GM18861 (cell line): ENCODE results near the gene PNMA6A.
"Not testable (repeated sequence)": the region's sequence is repeated elsewhere in the genome, so short reads cannot be mapped to it uniquely, and the experiment has no call there.

Experiments
- ATAC-seq: cut with Tn5 transposase; IDR thresholded peaks from one replicate; pipeline ENCODE4 v1.9.1; 2021; ENCODE audit not compliant: unreplicated experiment

Gene PNMA6A

DNA sequence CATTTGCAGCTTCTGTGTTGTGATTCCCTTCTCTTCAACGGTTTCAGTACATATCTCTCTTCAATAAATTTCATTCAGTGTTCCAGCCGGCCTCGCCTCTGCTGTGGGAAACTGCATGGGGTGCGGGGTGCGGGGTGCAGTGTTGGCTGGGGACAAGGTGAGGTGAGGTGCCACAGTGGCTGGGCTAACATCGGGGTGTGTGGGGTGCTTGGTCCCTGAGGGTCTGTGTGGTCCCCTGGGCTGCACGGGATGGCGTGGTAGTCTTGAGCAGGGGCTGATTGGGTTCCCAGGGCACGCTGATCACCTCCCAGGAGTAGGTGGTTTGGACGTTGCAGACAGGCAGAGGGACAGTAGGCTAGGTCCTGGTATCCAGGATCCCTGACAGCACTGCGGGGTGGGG lies 2.7 kb downstream of the PNMA6A start:
- ATAC-seq, result no peak

DNA sequence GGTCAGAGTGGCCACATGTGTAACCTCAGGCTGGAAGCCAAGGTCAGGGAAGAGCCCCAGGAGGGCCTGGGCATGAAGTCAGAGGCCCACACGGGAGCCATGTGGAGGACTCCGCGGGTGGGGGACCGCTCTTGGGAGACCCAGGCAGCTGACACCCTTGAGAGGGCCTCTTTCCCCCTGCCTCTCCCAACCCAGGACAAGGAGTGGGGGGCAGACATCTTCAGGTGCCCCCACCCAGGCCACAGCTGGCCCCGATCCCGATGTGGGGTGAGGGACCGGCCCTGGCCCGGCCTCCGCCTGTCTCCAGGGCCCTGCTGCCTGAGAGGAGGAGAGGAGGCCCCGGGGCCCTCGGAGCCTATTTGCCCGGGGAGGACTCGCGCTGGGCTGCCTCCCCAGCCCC lies 3.1 kb downstream of the PNMA6A start:
- no peak for ATAC-seq

DNA sequence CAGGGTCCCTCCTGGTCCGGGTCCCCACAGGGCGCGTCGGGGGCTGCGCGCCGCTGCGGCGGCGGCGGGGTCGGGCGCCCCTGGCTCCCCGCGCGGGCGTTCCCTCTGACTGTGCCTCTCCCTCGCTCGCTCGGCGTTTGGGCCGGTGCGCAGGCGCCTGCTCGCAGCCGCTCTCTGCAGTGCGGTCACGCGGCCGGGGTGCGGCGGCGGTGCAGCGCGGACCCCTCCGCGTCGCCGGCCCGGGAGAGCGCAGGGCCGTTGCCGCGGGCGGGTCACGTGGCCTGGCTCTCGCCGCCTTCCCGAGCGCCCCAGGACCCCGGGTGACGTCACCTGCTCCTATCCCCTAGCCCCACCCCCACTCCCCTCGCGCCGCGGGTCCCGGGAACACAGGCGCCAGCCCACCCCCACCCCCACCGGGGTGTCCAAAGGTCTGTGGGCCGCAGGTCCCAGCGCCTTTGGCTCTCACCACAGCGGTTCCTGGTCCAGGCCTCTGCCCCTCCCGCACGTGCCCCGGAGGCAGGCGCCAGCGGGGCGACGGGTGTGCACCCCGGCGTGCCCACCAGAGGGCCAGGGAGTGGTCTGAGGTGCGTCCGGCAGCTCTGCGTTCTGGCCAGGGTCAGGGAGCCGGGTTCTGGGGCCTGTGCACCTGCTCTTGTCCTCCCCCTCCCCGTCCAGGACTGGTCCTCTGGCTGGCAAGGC lies 5.3 kb downstream of the PNMA6A start:
- not testable (repeated sequence) for ATAC-seq

DNA sequence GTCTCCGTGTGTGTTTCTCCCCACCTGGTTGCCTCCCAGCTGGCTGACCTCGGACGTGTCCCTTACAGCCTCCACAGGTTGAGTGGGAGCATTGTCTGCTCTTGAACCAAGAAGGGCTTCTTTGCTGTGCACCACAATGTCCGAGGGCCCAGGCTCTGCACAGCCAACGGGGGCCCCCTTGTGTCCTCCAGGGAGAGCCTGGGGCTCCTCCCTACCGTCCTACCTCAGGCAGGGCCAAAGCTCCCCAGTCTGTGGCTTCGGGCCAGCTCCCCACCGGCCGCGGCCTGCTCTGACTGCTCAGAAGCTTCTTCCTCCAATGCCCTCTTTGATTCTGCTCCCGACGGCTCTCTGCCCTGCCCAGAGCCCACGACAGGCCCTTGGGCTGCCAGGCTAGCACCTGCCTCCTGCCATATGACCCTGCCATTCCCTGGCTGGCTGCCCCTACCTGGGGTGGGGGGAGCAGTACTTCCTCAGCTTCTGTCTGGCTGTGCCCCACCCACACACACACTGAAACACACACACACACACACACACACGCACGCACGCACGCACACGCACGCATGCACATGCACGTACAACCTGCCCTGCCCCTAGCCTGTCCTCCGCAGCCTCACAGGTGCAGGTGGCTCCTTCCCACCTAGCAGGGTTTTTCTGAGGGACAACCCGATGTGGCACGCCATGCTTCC lies 11.1 kb downstream of the PNMA6A start:
- ATAC-seq, result not testable (repeated sequence)

DNA sequence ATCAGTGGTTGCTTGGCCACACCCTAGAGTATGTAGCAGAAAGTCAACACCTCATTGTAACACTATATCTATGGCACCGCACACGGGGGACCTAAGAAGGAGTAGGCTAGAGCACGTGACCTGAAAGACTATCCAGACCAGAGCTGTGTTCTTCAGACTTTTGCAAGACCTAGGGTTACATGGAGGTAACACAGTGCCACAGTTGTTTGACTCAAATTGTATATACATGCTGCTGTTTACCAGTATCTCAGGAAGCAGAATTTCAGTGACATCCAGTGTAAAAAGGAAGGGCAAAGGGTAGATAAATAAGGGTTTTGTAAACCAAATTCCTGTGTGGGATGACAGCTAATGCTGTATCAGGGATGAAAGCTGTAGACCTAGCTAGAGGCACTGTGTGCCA lies 30.2 kb downstream of the PNMA6A start:
- ATAC-seq, result no peak

DNA sequence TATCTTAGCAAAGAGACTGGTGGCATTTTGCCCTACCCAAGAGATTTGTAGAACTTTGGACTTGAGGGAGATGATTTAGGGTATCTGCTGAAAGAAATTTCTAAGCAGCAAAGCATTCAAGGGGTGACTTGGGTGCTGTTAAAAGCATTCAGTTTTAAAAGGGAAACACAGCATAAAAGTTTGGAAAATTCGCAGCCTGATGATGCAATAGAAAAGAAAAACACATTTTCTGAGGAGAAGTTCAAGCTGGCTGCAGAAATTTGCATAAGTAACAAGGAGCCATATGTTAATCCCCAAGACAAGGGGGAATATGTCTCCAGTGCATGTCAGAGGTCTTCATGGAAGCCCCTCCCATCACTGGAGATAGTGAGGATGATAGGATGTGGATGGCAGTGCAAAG lies 32.7 kb downstream of the PNMA6A start:
- ATAC-seq, result not testable (repeated sequence)

DNA sequence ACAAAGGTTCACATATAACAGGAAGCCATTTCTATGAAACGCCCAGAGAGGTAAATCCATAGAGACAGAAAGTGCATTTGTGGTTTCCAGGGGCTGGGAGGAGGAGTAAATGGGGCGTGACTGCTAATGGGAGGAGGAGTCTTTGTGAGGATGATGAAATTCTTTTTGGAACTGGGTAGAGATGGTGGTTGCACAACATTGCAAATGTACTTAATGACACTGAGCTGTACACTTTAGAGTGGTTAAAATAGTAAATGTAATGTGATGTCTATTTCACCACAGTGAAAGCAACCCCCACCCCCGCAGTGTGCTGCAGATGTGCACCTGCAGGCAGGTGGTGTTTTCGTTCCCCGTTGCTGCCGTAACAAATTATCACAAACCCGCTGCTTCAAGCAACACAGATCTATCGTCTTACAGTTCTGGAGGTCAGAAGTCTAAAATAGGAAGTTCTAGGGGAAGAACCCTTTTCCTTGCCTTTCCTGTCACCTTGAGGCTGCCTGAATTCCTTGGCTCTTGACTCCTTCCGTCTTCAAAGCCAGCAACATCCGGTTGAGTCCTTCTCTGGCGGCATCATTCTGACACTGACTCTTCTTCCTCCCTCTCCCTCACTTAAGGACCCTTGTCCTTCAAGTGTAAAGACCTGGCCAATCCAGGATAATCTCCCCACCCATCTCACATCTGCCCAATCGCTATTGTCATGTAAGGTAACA lies 34.0 kb downstream of the PNMA6A start:
- not testable (repeated sequence) for ATAC-seq

DNA sequence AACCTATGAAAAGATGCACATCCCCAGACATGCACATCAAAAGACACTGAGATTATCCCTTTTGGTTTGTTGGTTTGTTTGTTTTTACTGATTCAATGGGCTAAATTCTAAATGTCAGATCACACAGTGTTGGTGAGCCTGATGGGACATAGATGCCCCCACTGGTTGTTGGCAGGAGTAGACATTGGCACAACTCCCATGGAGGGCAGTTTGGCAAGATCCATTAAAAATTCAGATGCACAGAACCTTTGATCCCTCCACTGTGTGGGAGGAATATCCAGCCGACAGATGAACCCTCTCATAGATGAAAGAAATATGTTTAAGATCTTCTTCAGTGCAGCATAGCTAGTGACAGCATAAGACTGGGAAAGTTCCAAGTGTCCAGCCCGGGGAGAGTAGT lies 38.5 kb downstream of the PNMA6A start:
- not testable (repeated sequence) for ATAC-seq

DNA sequence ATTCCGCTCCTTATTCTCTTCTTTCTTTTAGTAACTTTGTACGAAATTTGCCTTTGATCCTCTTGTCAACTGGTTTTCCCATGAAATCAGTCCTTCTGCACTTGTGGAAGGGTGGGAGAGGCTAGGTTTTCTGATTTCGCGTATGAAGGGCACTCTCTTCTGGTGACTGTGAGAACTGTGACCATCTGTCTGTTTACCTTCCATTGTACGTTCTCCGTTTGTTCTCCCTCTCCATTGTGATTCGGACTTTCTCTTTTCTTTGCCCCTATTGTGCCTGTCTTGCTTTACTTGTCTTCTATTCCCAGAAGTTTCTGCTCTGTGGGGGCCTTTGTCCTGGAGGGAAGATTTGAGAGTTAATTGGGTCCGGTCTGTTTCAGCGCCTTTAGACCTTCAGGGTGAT lies 41.6 kb downstream of the PNMA6A start:
- ATAC-seq, result not testable (repeated sequence)

DNA sequence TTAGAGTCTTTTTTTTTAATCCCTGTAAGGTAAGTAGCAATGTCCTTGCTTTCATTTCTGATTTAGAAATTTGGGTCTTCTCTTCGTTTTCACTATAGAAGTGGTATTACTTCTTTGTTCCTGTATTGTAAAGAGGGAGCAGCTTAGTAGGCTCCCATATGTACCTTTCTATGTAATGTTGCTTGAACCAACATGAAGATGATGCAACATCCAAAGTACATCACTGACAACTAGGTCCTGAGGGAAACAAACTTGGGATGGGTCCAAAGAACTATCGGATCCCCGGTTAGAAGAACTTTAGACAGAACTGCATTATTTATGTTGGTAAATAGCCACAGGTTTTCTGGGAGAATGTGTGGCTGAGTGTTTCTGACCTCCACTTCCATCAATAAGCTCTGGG lies 45.5 kb downstream of the PNMA6A start:
- ATAC-seq, result not testable (repeated sequence)

DNA sequence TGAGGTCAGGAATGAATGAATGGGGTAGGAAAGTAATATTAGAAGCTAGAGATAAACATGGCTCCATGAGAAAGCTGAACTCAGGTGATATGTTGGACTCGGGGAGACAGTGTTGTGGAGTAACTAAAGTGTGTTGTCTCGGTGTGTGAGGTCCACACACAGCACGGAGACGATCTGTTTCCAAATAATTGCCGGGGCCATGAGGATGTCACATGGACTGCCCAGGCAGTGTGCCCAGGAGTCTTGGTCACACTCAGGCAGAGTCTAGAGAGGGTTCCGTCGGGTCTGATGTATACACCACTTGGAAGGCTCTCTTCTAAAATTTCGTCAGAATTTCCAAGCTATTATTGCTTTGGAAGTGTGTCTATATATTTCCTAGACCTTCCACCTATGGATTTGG lies 48.0 kb downstream of the PNMA6A start:
- not testable (repeated sequence) for ATAC-seq

DNA sequence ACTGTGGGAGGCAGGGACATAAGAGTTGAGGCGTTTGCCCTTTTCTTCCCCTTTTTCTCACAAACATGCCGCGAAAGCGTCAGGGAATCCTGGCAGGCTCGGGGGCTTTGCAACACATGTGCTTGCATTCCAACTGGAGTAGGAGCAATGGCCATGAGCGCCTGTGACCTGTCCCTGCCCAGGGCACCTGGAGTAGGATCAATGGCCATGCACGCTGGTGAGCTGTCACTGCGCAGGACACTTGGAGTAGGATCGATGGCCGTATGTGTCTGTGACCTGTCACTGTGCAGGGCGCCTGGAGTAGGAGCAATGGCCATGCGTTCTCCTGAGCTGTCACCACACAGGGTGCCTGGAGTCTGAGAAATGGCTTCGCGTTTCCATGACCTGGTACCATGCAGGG lies 51.2 kb downstream of the PNMA6A start:
- not testable (repeated sequence) for ATAC-seq
